Ramos (cell line): ENCODE measurements around the gene TNIK.
"Not testable (repeated sequence)": the region's sequence is repeated elsewhere in the genome, so short reads cannot be mapped to it uniquely, and the experiment has no call there.

ENCODE experiments used
- in situ Hi-C: fragments of 300-500 bp; cut with MboI; formaldehyde crosslinking; loops from one replicate; pipeline ENCODE4 v1.14.3; 2022; ENCODE audit warnings: low sequenced_read_pairs; ENCODE audit not compliant: unreplicated experiment

Gene TNIK

GRCh38 chr3:171242951-171243350 lies 217.3 kb downstream of the TNIK start:
- in situ Hi-C loops, result no loop called here

GRCh38 chr3:171242170-171242569 lies 218.0 kb downstream of the TNIK start:
- in situ Hi-C loops, result no loop called here

GRCh38 chr3:171241655-171242054 lies 218.6 kb downstream of the TNIK start:
- in situ Hi-C loops, result not testable (repeated sequence)

- in situ Hi-C loops, result no loop called here
Observed at GRCh38 chr3:171240504-171240835, 219.7 kb downstream of the TNIK start.

GRCh38 chr3:171239757-171240503 lies 220.3 kb downstream of the TNIK start:
- in situ Hi-C loops, result no loop called here

GRCh38 chr3:171237009-171237385 lies 223.2 kb downstream of the TNIK start:
- in situ Hi-C loops, result no loop called here

- in situ Hi-C loops, result no loop called here
Observed at GRCh38 chr3:171236265-171237008, 223.8 kb downstream of the TNIK start.

GRCh38 chr3:171234298-171235010 lies 225.8 kb downstream of the TNIK start:
- in situ Hi-C loops, result no loop called here

GRCh38 chr3:171231361-171231760 lies 228.8 kb downstream of the TNIK start:
- in situ Hi-C loops, result no loop called here

- in situ Hi-C loops, result no loop called here
Observed at GRCh38 chr3:171230865-171231264, 229.3 kb downstream of the TNIK start.

- in situ Hi-C loops, result no loop called here
Observed at GRCh38 chr3:171229173-171229572, 231.0 kb downstream of the TNIK start.

- in situ Hi-C loops, result no loop called here
Observed at GRCh38 chr3:171228240-171228639, 232.0 kb downstream of the TNIK start.

GRCh38 chr3:171227828-171228227 lies 232.4 kb downstream of the TNIK start:
- in situ Hi-C loops, result no loop called here

- in situ Hi-C loops, result no loop called here
Observed at GRCh38 chr3:171227359-171227758, 232.8 kb downstream of the TNIK start.

- in situ Hi-C loops, result no loop called here
Observed at GRCh38 chr3:171226794-171227193, 233.4 kb downstream of the TNIK start.

- in situ Hi-C loops, result no loop called here
Observed at GRCh38 chr3:171225708-171226107, 234.5 kb downstream of the TNIK start.

GRCh38 chr3:171225165-171225564 lies 235.0 kb downstream of the TNIK start:
- in situ Hi-C loops, result no loop called here

GRCh38 chr3:171223396-171223795 lies 236.8 kb downstream of the TNIK start:
- in situ Hi-C loops, result no loop called here

GRCh38 chr3:171222995-171223394 lies 237.2 kb downstream of the TNIK start:
- in situ Hi-C loops, result no loop called here

GRCh38 chr3:171221597-171221996 lies 238.6 kb downstream of the TNIK start:
- in situ Hi-C loops, result no loop called here

- in situ Hi-C loops, result no loop called here
Observed at GRCh38 chr3:171221104-171221503, 239.1 kb downstream of the TNIK start.
